Measurements from ENCODE around the gene CEP295NL. TPM values are rescaled to one million over a fixed set of nuclear protein-coding genes. Genes with fewer than 3 reads are reported as not detected.
"Not testable (repeated sequence)": the region's sequence is repeated elsewhere in the genome, so short reads cannot be mapped to it uniquely, and the experiment has no call there.

CEP295NL gene
- total RNA-seq, 1 experiment from 2014 or later = 0.20 TPM

DNA sequence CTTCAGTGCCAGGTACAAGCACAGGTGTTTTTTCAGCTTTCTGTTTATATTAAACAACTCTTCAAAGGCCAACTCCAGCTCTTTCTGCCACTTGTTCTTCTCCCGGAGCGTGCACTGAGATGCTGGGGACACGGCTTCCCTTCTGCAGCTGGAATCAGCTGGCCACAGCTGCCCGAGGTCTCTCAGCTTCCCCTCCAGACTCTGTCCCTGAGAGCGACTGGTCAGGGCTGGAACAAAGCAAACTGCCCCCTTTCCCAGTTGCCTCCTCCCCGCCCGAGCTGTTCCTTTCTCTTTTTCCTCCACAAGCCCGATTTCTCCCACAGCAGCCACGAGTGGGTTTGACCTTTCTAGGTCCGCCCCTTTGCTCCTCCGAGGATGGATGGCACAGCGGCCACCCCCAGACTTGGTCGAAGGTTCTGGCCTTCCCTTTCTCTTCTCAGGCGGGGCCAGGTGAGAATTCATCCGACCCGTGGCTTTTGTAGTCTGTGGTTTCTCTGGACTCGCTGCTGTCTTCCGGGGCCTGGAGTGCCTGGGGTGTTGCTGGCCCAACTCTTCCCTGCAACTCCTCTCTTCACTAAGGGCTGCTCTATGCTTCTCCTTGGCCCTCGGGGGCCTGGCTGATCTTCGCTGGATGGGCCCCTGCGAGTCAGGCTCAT is 11.5 kb downstream of the CEP295NL start:
- DNase-seq (ENCODE audit: extremely low read depth, low read depth) = no peak

GRCh38 chr17:78890498-78890897 is 12.5 kb downstream of the CEP295NL start:
- no peak for DNase-seq (ENCODE audit: extremely low read depth, low read depth)

DNA sequence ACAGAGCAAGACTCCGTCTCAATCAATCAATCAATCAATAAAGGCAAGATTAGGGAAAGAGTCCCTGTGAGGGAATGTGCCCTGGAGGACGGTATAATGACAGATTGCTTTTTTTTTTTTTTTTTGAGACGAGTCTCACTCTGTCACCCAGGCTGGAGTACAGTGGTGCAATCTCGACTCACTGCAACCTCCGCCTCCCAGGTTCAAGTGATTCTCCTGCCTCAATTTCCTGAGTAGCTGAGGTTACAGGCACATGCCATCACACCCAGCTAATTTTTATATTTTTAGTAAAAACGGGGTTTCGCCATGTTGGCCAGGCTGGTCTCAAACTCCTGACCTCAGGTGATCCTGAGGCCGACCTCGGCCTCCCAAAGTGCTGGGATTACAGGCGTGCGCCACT is 12.9 kb downstream of the CEP295NL start:
- DNase-seq (ENCODE audit: extremely low read depth, low read depth) = not testable (repeated sequence)

GRCh38 chr17:78889531-78889930 is 13.5 kb downstream of the CEP295NL start:
- no peak for DNase-seq (ENCODE audit: extremely low read depth, low read depth)

- DNase-seq (ENCODE audit: extremely low read depth, low read depth) = no peak
Observed at GRCh38 chr17:78888941-78889518, 14.0 kb downstream of the CEP295NL start.

DNA sequence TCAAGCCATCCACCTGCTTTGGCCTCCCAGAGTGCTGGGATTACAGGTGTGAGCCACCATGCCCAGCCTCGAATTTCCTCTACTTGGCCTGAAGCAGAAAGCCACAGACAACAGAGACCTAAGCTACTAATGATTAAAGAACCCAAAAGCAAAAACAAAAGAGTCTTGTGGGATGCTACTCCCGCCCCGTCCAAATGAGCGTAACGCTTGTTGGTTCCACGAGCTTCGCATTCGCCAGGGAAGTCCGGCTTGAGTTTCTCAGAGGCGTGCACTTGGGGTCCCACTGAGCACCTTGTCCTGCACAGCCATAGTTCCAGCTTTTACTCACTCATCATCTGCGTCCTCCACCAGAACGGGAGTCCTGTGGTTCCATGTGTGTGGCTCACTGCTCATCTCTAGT is 16.0 kb downstream of the CEP295NL start:
- no peak for DNase-seq (ENCODE audit: extremely low read depth, low read depth)

DNA sequence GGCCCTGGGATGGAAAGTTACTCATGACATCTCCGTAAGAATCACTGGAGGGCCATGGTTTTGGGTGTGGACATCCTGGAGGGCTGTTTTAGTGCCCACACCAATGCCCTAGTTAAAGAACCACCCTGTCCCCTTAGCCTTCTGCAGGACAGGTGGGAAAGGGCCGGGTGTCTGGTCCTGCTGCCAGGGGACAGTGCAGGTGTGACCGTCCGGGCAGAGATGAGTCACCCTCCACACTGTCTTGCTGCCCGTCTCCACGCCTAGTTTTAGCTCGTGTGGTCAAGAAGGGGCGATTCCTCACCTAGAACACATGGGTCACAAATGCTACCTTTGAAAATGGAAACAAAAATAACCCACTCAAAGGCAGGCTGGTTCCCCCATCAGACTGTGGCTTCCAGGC is 17.0 kb downstream of the CEP295NL start:
- DNase-seq (ENCODE audit: extremely low read depth, low read depth) = no peak

GRCh38 chr17:78884876-78885667 is 17.9 kb downstream of the CEP295NL start:
- no peak for DNase-seq (ENCODE audit: extremely low read depth, low read depth)

DNA sequence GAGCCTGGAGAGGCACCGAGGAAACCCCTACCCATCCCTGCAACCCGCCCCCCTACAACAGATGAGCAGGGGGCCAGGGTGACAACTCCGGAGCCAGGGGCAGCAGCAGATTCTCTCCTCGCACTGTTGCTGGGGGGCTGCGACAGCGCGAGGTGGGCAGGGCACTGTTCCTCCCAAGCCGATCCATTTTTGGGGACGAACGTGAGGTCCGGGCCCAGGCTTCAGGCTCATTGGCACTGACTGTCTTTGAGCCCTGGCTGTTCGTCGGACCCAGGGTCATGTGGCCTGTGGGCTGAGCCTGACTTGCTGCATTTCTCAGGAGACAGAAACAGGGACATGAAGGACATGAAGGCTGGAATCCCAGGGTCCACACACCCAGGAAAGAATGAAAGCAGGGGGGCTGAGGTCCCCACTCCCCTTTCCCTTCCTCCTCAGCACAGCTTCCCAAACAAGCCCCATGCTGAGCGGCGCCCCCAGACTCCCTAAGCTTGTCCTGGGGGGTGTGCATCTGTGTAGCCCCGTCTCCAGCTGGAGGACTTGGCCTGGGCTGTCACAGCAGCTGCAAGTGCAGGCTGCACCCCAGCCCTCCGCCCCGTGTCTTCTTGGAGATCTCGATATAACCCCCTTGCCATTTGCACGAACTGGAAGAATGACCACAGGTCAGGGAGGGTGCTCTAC is 18.7 kb downstream of the CEP295NL start:
- no peak for DNase-seq (ENCODE audit: extremely low read depth, low read depth)

GRCh38 chr17:78883533-78884131 is 19.4 kb downstream of the CEP295NL start:
- peak; percentile 57 for DNase-seq (ENCODE audit: extremely low read depth, low read depth)

- peak; percentile 81 for DNase-seq (ENCODE audit: extremely low read depth, low read depth)
Observed at GRCh38 chr17:78883089-78883532, 19.9 kb downstream of the CEP295NL start.

DNA sequence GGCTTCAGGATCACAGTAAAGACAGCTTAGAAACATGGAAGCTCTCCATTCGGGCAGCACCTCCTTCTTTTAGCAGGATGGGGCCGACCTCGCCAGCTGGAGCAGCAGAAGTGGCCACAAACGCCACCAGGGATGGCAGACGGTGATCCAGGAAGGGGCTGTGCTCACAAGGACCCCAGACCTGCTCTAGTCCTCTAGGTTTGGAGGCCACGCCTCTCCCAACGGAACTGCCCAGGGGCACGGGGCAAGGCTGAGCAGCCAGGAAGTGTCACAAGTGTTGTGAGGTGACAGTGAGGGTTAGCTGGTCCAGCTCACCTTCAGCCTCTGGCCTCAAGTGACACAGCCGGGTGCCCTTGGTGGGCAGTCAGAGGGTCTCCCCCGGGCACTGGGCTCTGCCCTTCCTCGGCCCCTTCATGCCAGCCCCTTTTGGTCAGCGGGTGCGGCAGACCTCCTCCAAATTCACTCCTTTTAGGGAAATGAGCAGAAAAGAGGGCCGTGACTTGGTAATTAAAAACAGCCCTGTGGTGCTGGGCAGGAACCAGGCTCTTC is 20.4 kb downstream of the CEP295NL start:
- no peak for DNase-seq (ENCODE audit: extremely low read depth, low read depth)

GRCh38 chr17:78879635-78880186 is 23.3 kb downstream of the CEP295NL start:
- no peak for DNase-seq (ENCODE audit: extremely low read depth, low read depth)

DNA sequence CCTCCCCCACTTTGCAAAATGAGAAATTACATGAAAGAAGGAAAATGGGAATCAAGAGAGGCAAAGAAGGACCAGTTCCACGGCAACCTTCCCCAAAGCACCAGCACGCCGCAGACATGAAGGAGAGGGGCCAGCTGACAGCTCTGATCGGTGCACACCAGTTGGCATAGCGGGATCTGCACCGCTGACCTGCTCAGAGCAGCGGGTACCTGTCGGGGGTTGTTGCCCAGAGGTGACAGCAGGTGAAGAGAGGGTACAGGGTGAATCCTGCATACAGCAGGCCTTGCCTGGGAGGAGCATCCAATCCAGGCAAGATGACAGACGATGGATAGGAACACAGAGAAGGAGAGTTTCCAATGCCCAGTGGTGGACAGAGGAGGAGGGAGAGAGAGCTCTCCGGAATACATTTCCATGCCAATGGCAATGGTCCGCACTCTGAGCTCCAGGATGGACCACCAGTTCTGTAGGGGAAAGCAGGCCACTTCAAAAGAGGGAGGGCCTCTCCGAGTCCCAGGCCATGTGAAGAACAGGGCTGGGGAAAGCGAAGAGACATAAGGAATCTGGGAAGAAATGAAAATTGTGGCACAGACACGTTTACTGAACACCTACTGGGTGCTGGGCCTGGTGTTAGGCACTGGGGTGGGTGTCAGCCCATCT is 24.0 kb downstream of the CEP295NL start:
- DNase-seq (ENCODE audit: extremely low read depth, low read depth) = no peak

DNA sequence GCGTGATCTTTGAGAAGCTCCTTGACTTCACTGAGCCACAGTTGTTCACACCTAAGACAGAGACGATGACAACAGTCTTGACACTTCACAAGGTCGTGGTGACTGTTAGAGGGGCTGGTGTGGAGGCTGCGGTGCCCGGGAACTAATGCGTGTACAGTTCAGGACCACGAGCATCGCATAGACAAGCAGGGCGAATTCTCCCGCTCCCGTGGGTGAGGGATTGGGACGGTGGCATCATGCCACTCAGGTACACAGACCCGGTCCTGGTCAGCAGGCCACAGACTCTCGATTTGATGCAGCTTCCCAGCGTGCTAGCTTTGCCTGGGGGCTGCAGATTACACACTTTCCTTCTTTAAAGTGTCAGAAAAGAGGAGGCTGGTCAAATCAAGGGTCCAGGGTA is 24.7 kb downstream of the CEP295NL start:
- DNase-seq (ENCODE audit: extremely low read depth, low read depth) = no peak

- not testable (repeated sequence) for DNase-seq (ENCODE audit: extremely low read depth, low read depth)
Observed at GRCh38 chr17:78876954-78877517, 26.0 kb downstream of the CEP295NL start.

- no peak for DNase-seq (ENCODE audit: extremely low read depth, low read depth)
Observed at GRCh38 chr17:78876094-78876597, 26.9 kb downstream of the CEP295NL start.

DNA sequence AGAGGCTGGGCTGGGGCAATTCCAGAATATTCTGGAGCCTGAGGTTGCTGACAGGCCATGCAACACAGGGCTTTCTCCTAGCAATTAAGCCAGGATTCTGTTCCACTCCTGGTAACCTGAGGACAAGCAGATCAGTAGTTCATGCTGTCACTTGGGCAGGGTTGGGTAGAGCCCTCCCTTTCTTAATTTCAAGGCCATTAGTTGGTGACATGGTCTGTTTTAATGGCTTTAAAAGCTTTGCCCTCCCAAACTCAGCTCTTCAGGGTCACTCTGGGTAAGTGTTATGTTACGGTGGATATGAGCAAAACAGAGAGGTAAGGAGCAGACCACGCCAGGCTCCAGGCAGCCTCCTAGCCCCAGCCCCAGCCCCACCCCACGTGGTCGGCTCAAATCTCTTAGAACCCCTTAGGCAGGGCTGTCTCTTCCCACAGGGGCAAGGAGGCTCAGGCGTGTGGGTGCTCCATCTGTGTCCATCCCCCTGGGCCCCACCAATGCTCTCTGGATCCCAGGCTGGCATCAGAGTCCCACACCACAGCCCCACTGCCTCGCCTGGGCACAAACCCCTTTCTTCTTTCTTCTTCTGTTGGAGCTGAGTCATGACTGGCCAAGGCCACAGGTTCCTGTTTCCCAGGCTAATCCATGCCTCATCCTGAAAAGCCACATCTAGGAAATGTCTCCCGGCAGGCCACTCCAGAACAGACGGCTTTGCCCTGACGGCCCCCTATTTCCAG is 27.5 kb downstream of the CEP295NL start:
- no peak for DNase-seq (ENCODE audit: extremely low read depth, low read depth)

Data from NCI-H460 (cell line).